HEK293T (cell line): Measurements from ENCODE around the gene OTUB1.

Experiments used
- CTCF ChIA-PET: fragments of 350-600 bp; formaldehyde crosslinking; extraction: SDS; loops from one replicate; lab custom pipeline; 2021; ENCODE audit warnings: antibody characterized with exemption, inconsistent platforms; lab: Yijun Ruan, JAX
- POLR2A ChIA-PET: fragments of 350-600 bp; formaldehyde crosslinking; extraction: SDS; loops from one replicate; lab custom pipeline; 2020; ENCODE audit warnings: antibody characterized with exemption, inconsistent platforms; lab: Yijun Ruan, JAX
- DNase-seq: peaks from one replicate; pipeline ENCODE4 v3.0.0; 2012; ENCODE audit warnings: mixed read lengths; ENCODE audit errors: extremely low spot score
- ARNT ChIP-seq: fragments of 450-650 bp; IDR thresholded peaks from 2 replicates; pipeline ENCODE4 v1.6.1; 2017; ENCODE audit warnings: mild to moderate bottlenecking
- BHLHE40 ChIP-seq: fragments of 450-650 bp; IDR thresholded peaks from 2 replicates; pipeline ENCODE4 v1.6.1; 2016; ENCODE audit warnings: mild to moderate bottlenecking, moderate library complexity, borderline replicate concordance
- CTBP1 ChIP-seq: fragments of 450-650 bp; IDR thresholded peaks from 2 replicates; pipeline ENCODE4 v1.6.1; 2016; ENCODE audit warnings: borderline replicate concordance
- ELF4 ChIP-seq: fragments of 450-650 bp; IDR thresholded peaks from 2 replicates; pipeline ENCODE4 v1.6.1; 2017; ENCODE audit warnings: antibody characterized with exemption
- FOXA1 ChIP-seq: fragments of 450-650 bp; IDR thresholded peaks from 2 replicates; pipeline ENCODE4 v1.6.1; 2016; ENCODE audit warnings: mild to moderate bottlenecking
- FOXK2 ChIP-seq: fragments of 450-650 bp; IDR thresholded peaks from 2 replicates; pipeline ENCODE4 v1.6.1; 2016; ENCODE audit warnings: mild to moderate bottlenecking
- FOXM1 ChIP-seq: fragments of 450-650 bp; IDR thresholded peaks from 2 replicates; pipeline ENCODE4 v1.6.1; 2017; ENCODE audit warnings: mild to moderate bottlenecking, borderline replicate concordance
- HDGF ChIP-seq: fragments of 450-650 bp; IDR thresholded peaks from 2 replicates; pipeline ENCODE4 v1.6.1; 2017; ENCODE audit warnings: antibody characterized with exemption, borderline replicate concordance
- L3MBTL2 ChIP-seq: fragments of 450-650 bp; conservative IDR thresholded peaks from 2 replicates; pipeline ENCODE4 v1.6.1; 2016; ENCODE audit warnings: mild to moderate bottlenecking
- LEF1 ChIP-seq: fragments of 450-650 bp; IDR thresholded peaks from 2 replicates; pipeline ENCODE4 v1.6.1; 2017; ENCODE audit warnings: mild to moderate bottlenecking, borderline replicate concordance
- NFRKB ChIP-seq: fragments of 450-650 bp; IDR thresholded peaks from 2 replicates; pipeline ENCODE4 v1.6.1; 2016; ENCODE audit warnings: mild to moderate bottlenecking, moderate library complexity
- PKNOX1 ChIP-seq: fragments of 450-650 bp; IDR thresholded peaks from 2 replicates; pipeline ENCODE4 v1.6.1; 2016
- SP1 ChIP-seq: fragments of 450-650 bp; IDR thresholded peaks from 2 replicates; pipeline ENCODE4 v1.6.1; 2017
- SUZ12 ChIP-seq: fragments of 450-650 bp; IDR thresholded peaks from 2 replicates; pipeline ENCODE4 v1.6.1; 2016; ENCODE audit warnings: mild to moderate bottlenecking
- TARDBP ChIP-seq: fragments of 450-650 bp; IDR thresholded peaks from 2 replicates; pipeline ENCODE4 v1.6.1; 2016
- ZNF384 ChIP-seq: fragments of 450-650 bp; IDR thresholded peaks from 2 replicates; pipeline ENCODE4 v1.6.1; 2016

OTUB1 gene

GRCh38 chr11:63997104-63997700 is 11.0 kb downstream of the OTUB1 start:
- CTCF ChIA-PET: no interaction called here
- DNase-seq: no peak

GRCh38 chr11:63997801-63998337 is 11.6 kb downstream of the OTUB1 start:
- TF ChIP-seq ZNF384: no peak
- TF ChIP-seq LEF1: no peak
- TF ChIP-seq NFRKB: no peak
- no peak for TF ChIP-seq L3MBTL2
- no peak for TF ChIP-seq FOXK2
- no peak for TF ChIP-seq SP1
- no peak for TF ChIP-seq BHLHE40
- no peak for TF ChIP-seq SUZ12
- TF ChIP-seq HDGF: no peak
- no peak for TF ChIP-seq FOXA1
- no peak for TF ChIP-seq ARNT
- no peak for TF ChIP-seq FOXM1
- no peak for TF ChIP-seq TARDBP
- no peak for TF ChIP-seq CTBP1
- DNase-seq: no peak
- ChIA-PET CTCF (no interaction called here), POLR2A (interaction anchor here (1.0 kb wide), 1 partner anchor 34 kb away, joined by 3 read pairs; no protein-coding TSS in a partner anchor)

More at GRCh38 chr11:63997104-63997700, 11.0 kb downstream of the OTUB1 start:
- no peak for TF ChIP-seq FOXA1
- no peak for TF ChIP-seq ZNF384
- no peak for TF ChIP-seq SUZ12
- TF ChIP-seq L3MBTL2: no peak
- no peak for TF ChIP-seq LEF1
- no peak for TF ChIP-seq TARDBP
- no peak for TF ChIP-seq PKNOX1
- TF ChIP-seq FOXK2: no peak
- no peak for TF ChIP-seq ARNT
- no peak for TF ChIP-seq BHLHE40
- POLR2A ChIA-PET: interaction anchor here (1.0 kb wide), 1 partner anchor 34 kb away, joined by 3 read pairs; no protein-coding TSS in a partner anchor

- no peak for DNase-seq
- TF ChIP-seq ZNF384: no peak
- TF ChIP-seq ARNT: no peak
- no peak for TF ChIP-seq FOXM1
- no peak for TF ChIP-seq FOXK2
- no peak for TF ChIP-seq L3MBTL2
- no peak for TF ChIP-seq LEF1
- TF ChIP-seq FOXA1: no peak
- no peak for TF ChIP-seq CTBP1
- TF ChIP-seq SUZ12: no peak
- TF ChIP-seq BHLHE40: no peak
- no peak for TF ChIP-seq PKNOX1
- no peak for TF ChIP-seq SP1
- no peak for TF ChIP-seq TARDBP
- TF ChIP-seq HDGF: no peak
- TF ChIP-seq ELF4: no peak
- ChIA-PET POLR2A (interaction anchor here (1.0 kb wide), 1 partner anchor 33 kb away, joined by 3 read pairs; no protein-coding TSS in a partner anchor), CTCF (no interaction called here)
Measured at GRCh38 chr11:63998558-63999348, 12.5 kb downstream of the OTUB1 start.

- no peak for DNase-seq
- TF ChIP-seq ZNF384 (no peak), FOXK2 (no peak)
- ChIA-PET POLR2A (no interaction called here), CTCF (no interaction called here)
Measured at GRCh38 chr11:63999349-64000025, 13.2 kb downstream of the OTUB1 start.

- DNase-seq: no peak
- ChIA-PET CTCF (no interaction called here), POLR2A (no interaction called here)
- no peak for TF ChIP-seq SP1
- TF ChIP-seq L3MBTL2: no peak
- no peak for TF ChIP-seq FOXM1
- no peak for TF ChIP-seq BHLHE40
- no peak for TF ChIP-seq FOXK2
- no peak for TF ChIP-seq CTBP1
Measured at GRCh38 chr11:64000026-64000739, 13.9 kb downstream of the OTUB1 start.
